Kidney epithelial cell (primary cell): ENCODE results near the gene PAFAH1B2. TPM values are rescaled to one million over a fixed set of nuclear protein-coding genes. Genes with fewer than 3 reads are reported as not detected.

Source experiments
- DNase-seq: peaks from one replicate; pipeline ENCODE4 v3.0.0-alpha.2; 2010; ENCODE audit warnings: low read depth
- H3K27me3 ChIP-seq: 2 replicates; pipeline ENCODE4 v1.6.0; 2011; ENCODE audit warnings: low read length; ENCODE audit not compliant: control insufficient read depth, insufficient read depth
- H3K36me3 ChIP-seq: 2 replicates; pipeline ENCODE4 v1.5.1; 2011; ENCODE audit warnings: low read length; ENCODE audit not compliant: control insufficient read depth, insufficient read depth
- H3K4me3 ChIP-seq: 2 replicates; pipeline ENCODE4 v1.5.1; 2011; ENCODE audit warnings: low read depth, mild to moderate bottlenecking, control low read depth, low read length
- total RNA-seq: library from RNA; depleted of rRNA; stranded (reverse); fragments of >200 nt; gene quantifications from 2 replicates; pipeline ENCODE4 v1.2.3, GENCODE V29; 2015
- TF ChIP-seq, protein P1 (sequence below): IDR thresholded peaks from 2 replicates; pipeline ENCODE4 v1.5.1; 2011; ENCODE audit warnings: mild to moderate bottlenecking, moderate library complexity, low read length, control low read depth, inconsistent platforms; ENCODE audit not compliant: insufficient read depth, poor library complexity, severe bottlenecking

Gene PAFAH1B2
- total RNA-seq, 1 donor from 2014 or later, result 116 TPM

DNA sequence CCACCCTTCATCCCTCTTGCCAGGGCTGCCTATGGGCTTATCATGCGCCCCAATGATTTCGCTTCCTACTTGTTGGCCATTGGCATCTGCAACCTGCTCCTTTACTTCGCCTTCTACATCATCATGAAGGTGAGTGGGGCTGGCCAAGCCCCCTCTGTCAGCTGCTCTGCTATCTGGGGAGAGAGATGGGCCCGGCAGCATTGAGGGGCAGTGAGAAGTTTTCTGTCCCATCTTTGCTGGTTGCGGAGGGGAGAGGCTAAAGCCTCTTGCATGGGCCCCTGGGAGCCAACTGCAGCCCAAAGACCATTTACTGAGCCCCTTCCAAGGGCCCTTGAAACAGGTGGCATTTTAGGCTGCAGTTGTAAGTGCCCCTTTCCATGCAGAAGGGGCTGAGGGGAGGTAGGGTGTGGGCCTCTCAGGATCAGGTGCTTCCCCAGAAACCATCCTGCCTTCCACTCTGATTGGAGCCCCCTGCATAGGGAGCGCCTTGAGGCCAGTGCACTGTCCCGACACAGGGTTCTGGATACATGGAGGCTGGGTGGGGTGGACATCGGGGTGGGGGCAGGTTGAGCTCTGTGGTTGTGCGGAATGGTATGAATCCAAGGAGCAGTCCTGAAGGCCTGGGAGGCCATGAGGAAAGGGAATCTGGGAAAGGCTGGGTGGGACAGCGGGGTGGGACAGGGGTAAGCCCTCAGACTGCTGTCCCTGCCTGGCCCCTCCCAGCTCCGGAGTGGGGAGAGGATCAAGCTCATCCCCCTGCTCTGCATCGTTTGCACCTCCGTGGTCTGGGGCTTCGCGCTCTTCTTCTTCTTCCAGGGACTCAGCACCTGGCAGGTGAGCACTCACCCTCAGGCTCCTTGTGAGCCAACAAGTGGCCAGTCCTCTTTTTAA is 49.3 kb downstream of the PAFAH1B2 start:
- Histone ChIP-seq H3K27me3 (no peaks in the 10 kb centered on the region), H3K36me3 (no peaks in the 10 kb centered on the region), H3K4me3 (no peak overlapping the region)
- TF ChIP-seq, protein P1, sequence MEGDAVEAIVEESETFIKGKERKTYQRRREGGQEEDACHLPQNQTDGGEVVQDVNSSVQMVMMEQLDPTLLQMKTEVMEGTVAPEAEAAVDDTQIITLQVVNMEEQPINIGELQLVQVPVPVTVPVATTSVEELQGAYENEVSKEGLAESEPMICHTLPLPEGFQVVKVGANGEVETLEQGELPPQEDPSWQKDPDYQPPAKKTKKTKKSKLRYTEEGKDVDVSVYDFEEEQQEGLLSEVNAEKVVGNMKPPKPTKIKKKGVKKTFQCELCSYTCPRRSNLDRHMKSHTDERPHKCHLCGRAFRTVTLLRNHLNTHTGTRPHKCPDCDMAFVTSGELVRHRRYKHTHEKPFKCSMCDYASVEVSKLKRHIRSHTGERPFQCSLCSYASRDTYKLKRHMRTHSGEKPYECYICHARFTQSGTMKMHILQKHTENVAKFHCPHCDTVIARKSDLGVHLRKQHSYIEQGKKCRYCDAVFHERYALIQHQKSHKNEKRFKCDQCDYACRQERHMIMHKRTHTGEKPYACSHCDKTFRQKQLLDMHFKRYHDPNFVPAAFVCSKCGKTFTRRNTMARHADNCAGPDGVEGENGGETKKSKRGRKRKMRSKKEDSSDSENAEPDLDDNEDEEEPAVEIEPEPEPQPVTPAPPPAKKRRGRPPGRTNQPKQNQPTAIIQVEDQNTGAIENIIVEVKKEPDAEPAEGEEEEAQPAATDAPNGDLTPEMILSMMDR, result no peak
- no peak for DNase-seq

- H3K4me3 ChIP-seq, result no peak overlapping the region
- TF ChIP-seq, protein P1, result no peak
- DNase-seq, result no peak
- no peaks in the 10 kb centered on the region for H3K27me3 ChIP-seq
- H3K36me3 ChIP-seq, result no peaks in the 10 kb centered on the region
Measured at GRCh38 chr11:117194267-117194666, 50.2 kb downstream of the PAFAH1B2 start.

DNA sequence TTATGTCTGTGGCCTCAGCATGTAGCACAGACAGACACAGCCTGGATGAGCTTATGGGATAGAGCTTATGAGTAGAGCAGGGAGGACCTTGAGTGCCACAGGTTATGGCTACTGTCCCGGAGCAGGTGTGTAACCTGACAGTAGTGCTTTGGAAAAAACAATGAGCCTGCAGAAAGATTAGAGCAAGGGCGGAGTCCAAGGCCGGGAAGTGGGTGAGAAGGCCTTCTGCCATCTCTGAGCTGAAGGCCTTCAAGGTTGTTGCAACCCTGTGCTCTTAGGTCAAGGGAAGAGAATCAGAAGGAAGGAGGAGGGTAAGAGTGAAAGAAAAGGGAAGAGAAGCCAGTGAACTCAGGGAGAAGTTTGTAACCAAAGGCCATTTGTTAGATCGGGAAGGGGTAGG is 51.2 kb downstream of the PAFAH1B2 start:
- no peak overlapping the region for H3K4me3 ChIP-seq
- DNase-seq, result no peak
- no peaks in the 10 kb centered on the region for H3K27me3 ChIP-seq
- H3K36me3 ChIP-seq, result no peaks in the 10 kb centered on the region
- TF ChIP-seq, protein P1, result no peak

DNA sequence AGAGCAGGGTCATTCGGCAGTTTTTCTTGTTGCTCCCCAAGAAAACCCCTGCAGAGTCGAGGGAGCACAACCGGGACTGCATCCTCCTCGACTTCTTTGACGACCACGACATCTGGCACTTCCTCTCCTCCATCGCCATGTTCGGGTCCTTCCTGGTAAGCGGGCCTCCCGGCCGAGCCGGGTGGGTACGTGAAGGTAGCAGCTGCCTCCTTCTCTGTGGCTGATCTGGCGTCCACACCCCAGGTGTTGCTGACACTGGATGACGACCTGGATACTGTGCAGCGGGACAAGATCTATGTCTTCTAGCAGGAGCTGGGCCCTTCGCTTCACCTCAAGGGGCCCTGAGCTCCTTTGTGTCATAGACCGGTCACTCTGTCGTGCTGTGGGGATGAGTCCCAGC is 51.7 kb downstream of the PAFAH1B2 start:
- TF ChIP-seq, protein P1, result no peak
- no peaks in the 10 kb centered on the region for H3K36me3 ChIP-seq
- H3K27me3 ChIP-seq, result no peaks in the 10 kb centered on the region
- DNase-seq, result no peak
- no peak overlapping the region for H3K4me3 ChIP-seq

DNA sequence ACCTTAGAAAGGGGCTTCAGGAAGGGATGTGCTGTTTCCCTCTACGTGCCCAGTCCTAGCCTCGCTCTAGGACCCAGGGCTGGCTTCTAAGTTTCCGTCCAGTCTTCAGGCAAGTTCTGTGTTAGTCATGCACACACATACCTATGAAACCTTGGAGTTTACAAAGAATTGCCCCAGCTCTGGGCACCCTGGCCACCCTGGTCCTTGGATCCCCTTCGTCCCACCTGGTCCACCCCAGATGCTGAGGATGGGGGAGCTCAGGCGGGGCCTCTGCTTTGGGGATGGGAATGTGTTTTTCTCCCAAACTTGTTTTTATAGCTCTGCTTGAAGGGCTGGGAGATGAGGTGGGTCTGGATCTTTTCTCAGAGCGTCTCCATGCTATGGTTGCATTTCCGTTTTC is 52.9 kb downstream of the PAFAH1B2 start:
- Histone ChIP-seq H3K4me3 (no peak overlapping the region), H3K36me3 (no peaks in the 10 kb centered on the region), H3K27me3 (no peaks in the 10 kb centered on the region)
- TF ChIP-seq, protein P1, result no peak
- DNase-seq, result no peak
